COLO668 (cell line): ENCODE results near the gene SUGP1.

Experiments used
- DNase-seq: peaks from one replicate; lab custom pipeline; 2025; ENCODE audit not compliant: unreplicated experiment; lab: John Stamatoyannopoulos, UW

Gene SUGP1

GRCh38 chr19:19304186-19304965 is 15.9 kb downstream of the SUGP1 start:
- DNase-seq, result no peak

DNA sequence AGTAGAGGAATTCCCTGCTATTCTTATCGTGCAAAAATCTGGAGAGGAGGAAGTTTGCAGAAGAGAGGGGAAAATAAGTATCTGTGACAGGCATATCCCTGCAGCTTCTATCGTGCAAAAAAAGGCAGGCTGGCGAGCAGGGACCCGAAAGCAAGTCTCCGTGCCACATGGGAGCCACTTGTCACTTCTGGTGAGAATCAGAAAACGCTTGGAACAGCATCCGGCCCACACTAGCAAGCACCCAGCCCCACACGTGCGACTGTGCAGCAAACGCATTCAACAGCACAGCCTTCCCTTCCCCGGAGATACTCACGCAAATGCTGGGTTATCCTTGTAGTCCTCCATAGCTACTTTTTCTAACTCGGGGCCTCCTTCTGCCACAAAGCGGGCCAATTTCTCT is 16.9 kb downstream of the SUGP1 start:
- no peak for DNase-seq

DNA sequence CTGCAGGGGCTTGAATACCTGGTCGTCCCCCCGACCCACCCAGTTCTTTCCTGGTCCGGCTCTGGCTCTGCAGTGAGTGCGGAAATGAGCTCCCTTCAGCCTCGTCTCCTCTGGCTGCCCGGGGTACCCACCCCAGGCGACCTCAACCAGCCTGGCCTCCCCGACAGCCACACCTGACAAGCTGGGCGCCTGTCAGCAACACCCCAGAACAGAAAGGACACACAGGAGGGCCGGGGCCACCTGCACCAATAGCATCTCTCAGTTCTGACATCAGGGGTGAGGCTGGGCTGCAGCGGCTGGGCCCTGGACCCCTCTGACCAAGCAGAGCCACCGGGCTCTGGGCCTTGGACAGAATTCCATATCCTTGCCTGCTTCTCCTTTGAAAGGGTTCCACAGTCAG is 19.7 kb downstream of the SUGP1 start:
- DNase-seq, result no peak

GRCh38 chr19:19297759-19298158 is 22.6 kb downstream of the SUGP1 start:
- no peak for DNase-seq

- no peak for DNase-seq
These were observed 23.2 kb downstream of the SUGP1 start for GRCh38 chr19:19296953-19297689.

DNA sequence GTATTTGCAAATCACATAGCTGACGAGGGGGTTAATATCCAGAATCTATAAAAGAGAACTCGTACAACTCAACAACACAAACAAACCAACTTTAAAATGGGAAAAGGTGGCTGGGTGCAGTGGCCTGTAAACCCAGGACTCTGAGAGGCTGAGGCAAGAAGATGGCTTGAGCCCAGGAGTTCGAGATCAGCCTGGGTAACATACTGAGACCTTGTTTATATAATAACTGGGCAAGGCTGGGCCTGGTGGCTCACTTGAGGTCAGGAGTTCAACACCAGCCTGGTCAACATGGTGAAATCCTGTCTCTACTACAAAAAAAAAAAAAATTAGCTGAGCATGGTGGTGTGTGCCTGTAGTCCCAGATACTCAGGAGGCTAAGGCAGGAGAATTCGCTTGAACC is 25.4 kb downstream of the SUGP1 start:
- no peak for DNase-seq

DNA sequence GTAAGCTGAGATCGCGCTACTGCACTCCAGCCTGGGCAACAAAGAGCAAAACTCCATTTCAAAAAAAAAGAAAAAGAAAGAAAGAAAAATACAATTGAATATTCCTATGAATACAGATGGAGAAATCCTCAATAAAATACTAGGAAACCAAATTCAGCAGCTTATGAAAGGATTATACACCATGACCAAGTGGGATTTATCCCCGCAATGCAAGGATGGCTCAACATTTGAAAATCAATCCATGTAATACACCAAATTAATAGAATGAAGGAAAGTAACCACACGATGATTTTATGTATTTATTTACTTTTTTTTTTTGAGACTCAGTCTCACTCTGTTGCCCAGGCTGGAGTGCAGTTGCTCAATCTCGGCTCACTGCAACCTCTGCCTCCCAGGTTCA is 27.7 kb downstream of the SUGP1 start:
- DNase-seq, result no peak

- no peak for DNase-seq
These were observed 34.6 kb downstream of the SUGP1 start for GRCh38 chr19:19285686-19286085.

GRCh38 chr19:19280561-19280960 is 39.7 kb downstream of the SUGP1 start:
- DNase-seq, result no peak

- no peak for DNase-seq
These were observed 40.5 kb downstream of the SUGP1 start for GRCh38 chr19:19279853-19280252.

DNA sequence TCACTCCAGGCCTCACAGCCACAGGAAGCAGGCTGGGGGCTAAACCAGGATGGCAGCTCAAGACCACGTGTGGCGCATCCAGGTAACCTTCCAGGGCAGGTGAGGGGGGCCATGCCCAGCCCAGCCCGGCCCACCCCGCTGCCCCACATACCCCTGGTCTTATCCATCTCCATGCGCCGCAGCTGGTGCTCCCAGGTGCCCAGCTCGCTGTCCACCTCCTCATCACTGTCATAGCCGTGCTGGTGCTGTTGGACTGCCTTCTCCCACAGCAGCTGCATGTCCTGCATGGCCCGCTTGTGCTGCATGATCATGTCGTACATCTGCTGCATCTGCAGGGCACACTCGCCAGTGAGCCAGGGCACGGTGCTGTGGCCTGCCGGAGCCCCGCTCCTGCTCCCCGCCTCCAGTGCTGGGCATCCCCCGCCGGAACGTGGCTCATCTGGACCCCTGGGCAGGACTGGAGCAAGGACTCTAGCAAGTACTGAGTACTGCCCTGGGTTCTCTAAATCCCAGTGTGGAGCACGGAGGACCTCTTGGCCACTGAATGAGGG is 41.2 kb downstream of the SUGP1 start:
- DNase-seq, result no peak

DNA sequence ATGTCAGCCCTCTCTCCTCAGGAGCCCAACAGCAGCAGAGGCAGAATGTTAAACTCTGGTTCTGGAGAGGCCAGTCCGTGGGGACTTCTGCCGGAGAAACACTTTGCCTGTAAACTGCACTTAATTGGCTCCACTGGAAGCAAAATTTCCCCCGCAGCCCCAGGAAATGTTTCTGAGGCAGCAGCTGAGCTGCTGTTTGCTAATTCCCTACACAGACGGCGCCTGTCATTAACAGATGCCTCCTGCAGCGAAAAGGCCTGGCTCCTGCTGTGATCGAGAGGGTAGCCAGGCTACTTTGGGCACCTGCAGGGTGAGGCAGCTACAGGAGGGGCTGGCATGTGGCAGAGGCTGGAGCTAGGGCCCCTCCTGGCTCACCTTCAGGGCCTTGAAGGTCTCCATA is 42.0 kb downstream of the SUGP1 start:
- DNase-seq, result peak; percentile 30

DNA sequence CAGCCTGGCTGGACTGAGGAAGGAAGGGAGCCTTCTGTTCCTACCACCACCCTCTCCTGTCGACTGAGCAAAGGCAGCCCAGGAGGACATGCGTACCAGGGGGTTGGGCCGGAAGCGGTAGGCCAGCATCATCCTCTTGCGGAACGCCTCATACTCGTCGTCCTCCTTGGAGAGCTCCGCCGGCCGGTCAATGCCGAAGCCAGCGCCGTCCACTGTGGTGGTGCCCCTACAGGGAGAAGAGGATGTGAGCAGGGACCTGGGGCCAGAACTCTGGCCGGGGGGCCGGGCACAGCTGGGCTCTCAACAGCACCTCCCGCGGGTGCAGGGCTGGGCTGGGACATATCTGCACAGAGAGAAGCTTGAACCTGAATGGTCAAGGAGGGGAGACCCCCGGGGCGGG is 43.5 kb downstream of the SUGP1 start:
- DNase-seq, result no peak

DNA sequence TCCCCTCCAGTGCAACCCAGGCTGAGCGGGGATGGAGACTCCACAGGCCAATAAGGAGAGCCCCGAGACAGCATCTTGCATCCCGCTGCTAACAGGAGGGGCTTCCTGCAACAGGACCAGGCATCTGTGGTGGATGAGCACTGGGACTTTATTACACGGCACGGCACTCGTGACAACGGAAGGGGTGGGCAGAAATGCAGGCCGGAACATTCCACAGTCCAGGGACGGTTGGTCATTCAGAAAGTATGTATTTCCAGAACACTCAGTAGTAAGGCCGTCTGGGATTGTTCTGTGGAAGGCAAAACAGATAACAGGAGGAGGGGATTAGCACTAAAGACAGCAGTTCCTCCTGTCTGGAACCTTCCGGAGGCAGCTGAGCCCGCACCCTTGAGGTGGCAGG is 43.9 kb downstream of the SUGP1 start:
- no peak for DNase-seq

DNA sequence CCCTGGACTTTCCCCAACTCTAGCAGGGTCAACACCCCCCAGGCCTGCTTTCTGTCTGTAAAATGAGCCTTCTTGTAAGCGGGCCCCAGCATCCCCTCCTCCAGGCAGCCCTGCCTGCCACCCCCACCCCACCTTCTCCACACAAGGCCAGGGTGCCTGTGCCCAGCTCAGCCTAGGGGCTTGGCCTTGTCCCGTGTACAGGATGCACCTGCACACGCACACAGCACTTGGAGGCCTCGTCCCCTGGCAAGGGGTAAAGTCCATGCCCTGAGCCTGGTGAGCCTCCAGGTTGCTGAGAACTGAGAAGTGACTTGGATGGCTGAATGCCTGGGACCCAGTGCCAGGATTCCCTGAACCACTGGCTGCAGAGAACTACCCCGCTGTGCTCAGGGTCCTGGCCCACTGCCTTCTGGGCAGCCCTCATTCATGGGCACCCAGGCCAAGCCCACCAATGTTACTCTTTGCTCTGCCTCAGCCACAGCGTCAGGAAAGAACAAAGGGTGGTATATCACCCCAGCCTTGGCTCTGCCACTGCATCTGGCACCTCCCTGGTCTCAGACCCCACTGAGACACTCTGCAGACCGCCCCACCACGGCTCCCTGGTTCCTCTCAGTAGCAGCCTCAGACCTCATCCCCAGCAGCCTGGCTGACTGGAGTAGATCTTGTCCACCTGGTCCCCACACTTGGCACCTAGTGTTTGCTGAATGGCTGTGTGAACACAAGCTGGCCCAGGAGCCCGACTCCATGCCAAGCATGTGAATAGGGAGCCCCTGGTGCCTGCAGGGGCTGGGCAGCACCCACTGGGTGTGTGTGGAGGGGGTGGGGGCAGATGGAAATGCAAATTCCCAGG is 45.4 kb downstream of the SUGP1 start:
- DNase-seq, result no peak

GRCh38 chr19:19274146-19274545 is 46.2 kb downstream of the SUGP1 start:
- no peak for DNase-seq

DNA sequence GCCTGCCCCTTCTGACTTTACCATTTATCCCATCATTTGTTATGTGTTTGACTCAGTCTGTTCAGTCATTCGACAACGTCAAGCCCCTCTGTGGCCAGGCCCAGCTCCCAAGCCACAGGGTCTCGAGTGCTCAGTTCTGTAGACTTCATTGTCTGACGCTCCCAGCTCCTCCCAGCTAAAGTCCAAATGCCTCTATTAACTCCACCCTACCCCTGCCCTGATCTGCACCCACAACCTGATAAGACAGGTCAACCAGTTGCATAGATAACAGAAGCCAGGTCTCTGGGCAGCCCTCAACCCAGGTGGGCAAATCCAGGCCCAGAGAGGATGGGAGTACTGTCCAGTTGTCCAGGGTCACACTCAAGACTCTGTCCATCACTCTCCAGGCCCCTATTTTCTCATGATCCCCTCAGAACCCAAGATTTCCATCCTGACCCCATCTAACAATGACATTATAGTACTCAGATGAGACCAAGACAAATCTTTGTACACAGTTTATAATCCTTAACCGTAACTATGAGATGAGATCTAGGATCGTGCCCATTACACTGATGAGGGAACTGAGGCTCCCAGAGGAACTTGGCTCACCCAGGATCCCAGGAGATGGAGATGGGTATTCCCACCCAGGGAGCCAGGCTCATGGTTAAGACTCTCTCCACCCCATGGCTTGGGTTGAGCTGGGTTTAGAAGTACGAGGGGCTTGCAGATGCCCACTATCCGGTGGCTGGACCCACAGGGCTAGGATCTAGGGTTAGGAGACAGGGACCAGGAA is 48.3 kb downstream of the SUGP1 start:
- no peak for DNase-seq

GRCh38 chr19:19270749-19271571 is 49.3 kb downstream of the SUGP1 start:
- no peak for DNase-seq

DNA sequence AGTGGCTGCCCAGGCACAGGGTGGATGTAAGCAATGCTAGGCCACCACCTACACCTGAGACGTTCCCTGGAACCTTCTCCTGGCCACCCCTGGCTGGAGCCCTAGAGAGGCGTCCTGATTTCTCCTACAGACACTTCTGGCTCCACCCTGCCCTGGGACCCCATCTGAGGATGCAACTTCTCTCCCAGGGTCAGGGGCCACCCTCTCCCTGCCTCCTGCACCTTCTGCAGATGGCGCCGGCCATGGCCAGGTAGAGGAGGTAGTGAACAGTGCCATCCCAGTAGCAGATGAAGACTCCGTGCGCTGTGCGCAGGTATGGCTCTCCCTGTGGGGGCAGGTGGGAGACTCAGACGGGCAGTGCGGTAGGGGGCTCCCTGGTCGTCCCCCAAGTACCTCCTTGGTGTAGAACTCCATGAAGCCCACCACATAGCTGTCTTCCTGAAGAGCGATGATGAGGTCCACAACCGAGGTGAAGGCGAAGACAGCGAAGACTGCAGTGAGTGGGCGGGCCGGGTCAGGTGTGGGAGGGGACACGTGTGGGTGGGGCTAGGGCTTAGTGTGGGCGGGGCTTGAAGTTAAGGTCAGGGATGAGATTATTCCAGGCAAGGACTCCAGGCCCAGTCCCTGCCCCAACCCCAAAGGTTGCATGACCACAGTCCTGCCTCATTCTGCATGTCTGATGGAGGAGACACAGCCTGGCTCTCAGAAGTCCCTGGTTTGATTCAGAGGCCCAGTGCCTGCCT is 50.2 kb downstream of the SUGP1 start:
- no peak for DNase-seq
